ENCODE results near the gene MTSS2.

DNA sequence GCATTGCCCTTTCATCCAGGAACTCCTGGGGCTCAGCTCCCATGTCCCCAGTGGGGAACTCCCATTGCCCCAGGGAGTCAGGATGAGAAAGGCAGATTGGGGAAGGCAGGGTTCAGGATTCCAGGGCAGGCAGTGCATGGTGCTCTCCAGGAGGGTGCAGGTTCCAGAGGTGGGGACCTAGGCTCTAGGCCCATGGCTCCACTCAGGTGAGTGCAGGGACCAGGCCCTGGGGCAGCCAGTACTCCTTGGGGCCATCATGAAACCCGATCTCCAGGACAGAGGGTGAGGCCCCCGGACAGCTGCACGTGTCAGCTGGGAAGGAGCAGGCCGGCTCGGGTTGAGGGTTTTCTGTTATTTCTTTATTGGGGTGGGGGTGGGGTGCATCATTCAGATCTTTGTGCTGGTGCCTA is 1.3 kb upstream of the MTSS2 start:
- no peak for TF ChIP-seq ARNTL (CRISPR knock-in tag; IDR thresholded peaks at IDR 0.05; ENCODE audit: borderline replicate concordance, low read depth)
- TF ChIP-seq, protein P1, sequence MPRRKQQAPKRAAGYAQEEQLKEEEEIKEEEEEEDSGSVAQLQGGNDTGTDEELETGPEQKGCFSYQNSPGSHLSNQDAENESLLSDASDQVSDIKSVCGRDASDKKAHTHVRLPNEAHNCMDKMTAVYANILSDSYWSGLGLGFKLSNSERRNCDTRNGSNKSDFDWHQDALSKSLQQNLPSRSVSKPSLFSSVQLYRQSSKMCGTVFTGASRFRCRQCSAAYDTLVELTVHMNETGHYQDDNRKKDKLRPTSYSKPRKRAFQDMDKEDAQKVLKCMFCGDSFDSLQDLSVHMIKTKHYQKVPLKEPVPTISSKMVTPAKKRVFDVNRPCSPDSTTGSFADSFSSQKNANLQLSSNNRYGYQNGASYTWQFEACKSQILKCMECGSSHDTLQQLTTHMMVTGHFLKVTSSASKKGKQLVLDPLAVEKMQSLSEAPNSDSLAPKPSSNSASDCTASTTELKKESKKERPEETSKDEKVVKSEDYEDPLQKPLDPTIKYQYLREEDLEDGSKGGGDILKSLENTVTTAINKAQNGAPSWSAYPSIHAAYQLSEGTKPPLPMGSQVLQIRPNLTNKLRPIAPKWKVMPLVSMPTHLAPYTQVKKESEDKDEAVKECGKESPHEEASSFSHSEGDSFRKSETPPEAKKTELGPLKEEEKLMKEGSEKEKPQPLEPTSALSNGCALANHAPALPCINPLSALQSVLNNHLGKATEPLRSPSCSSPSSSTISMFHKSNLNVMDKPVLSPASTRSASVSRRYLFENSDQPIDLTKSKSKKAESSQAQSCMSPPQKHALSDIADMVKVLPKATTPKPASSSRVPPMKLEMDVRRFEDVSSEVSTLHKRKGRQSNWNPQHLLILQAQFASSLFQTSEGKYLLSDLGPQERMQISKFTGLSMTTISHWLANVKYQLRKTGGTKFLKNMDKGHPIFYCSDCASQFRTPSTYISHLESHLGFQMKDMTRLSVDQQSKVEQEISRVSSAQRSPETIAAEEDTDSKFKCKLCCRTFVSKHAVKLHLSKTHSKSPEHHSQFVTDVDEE (CRISPR knock-in tag; IDR thresholded peaks at IDR 0.05) = no peak

Measured in SK-N-SH treated with all-trans-retinoic acid at 6 μM for 48 hours (cell line).